GM18517 (cell line): ENCODE results near the gene ZYX.
"Not testable (repeated sequence)": the region's sequence is repeated elsewhere in the genome, so short reads cannot be mapped to it uniquely, and the experiment has no call there.

Source experiments
- ATAC-seq: cut with Tn5 transposase; IDR thresholded peaks from one replicate; pipeline ENCODE4 v1.9.1; 2021; ENCODE audit warnings: mild to moderate bottlenecking, moderate library complexity; ENCODE audit not compliant: unreplicated experiment

The ZYX gene

DNA sequence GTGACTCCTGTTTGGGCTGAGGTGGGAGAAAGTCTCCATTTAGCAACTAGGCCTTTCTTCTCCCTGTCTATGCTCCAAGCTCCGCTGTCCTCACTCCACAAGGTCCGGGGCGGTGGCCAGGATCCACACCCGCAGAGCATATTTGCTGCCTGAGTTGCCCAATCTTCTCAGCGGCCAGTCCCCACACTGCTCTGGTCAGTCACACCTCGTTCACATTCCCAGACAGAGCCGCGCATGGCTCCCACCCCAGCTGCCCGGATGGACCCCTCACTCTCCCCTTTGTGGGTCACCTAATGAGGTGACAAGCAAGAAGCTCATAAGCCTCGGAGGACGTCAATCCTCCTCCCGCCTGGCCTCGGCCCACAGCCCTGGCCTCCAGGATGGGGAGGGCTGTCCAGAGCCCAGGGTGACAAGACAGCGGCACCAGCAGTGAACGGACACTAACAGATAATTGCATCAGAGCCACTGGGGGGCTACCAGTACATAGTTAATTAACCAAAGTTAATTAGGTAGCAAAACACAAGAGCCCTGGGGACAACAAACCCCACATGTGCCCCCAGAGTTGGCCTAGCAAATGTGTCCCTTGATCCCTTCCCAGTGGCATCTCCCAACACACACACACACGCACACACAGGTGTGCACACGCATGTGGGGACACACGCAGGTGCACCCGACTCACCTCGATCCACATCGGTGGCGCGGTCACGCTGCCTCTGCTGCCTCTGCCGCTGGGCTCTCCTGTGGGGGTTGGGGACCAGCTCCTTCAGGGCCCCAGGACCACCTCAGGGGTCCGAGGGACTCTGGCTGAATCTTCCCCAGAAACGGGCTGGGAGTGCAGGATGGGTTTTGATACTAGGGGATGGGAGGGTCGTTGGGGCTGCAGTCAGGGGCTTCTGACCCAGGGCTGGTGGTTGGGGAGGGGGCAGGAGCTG, 15.7 kb downstream of the ZYX start:
- ATAC-seq: no peak

DNA sequence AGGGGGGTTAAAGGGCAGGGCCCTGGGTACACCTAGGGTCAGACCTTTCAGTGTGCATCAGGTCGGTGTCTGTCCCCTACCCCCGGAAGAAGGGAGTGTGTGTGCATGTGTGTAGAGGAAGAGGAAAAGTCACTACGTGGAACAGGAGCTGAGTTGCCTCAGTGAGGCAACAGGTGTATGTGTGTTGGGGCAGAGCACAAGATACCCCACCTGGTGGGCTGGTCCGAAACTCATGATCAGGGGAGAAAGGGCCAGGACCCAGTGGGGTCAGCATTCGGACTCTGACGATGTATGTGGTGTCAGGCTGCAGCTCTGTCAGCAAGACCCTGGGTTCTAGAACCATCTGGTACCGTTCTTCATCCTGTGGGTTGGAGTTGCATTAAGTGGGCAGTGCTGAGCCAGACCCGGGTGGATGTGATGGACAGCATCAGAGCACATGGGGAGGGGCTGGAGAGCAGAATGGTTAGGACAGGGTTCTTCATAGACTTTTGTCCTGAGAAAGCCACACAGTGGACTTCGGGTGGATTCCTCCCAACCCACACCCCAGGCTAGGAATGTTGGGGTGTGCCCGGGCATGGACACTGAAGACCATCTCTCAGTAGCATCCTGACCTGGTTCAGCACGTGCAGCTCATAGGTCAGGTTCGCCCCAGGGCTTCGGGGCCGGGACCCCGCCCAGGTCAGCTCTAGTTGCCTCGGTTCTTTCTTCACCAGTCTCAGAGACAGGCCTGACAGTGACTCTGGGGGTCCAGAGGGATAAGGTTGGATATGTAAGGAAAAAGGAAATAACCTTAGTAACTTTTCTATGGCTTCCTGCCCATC, 16.8 kb downstream of the ZYX start:
- ATAC-seq: no peak

DNA sequence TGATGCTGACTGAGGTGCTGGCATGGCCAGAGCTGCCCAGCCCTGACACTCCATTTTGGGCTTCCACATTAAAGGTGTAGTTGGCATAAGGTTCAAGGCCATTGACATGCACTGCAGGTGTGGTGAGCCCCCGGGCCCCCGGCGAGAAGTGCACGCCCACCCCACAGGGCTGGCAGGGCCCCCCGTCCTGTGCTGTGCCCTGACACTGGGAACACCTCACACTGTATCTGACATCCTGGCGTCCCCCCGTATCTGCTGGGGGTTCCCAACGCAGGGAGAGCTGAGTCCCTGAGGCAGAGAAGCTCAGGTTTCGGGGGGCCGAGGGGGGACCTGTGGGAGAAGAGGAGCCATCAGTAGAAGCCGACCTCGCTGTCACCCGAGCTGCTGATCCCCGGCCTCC, 17.5 kb downstream of the ZYX start:
- ATAC-seq: no peak

DNA sequence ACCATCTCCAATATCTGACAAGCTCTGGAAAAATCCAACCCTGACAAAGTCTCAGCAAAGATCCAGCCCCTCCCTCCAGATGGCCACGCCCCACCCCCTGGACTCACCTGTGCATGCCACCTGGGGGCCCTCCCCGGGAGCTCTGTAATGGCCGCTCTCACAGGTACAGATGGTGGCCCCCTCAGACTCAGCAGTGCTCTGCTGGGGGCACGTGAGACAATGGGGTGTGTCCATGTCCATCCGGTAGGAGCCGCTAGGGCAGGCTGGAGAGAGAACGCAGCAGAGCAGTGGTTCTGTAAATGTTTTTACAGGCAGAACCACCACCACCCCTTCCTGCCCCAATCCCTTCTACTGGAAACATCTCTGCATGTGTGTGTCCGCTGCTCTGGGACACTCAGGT, 18.0 kb downstream of the ZYX start:
- ATAC-seq: no peak

DNA sequence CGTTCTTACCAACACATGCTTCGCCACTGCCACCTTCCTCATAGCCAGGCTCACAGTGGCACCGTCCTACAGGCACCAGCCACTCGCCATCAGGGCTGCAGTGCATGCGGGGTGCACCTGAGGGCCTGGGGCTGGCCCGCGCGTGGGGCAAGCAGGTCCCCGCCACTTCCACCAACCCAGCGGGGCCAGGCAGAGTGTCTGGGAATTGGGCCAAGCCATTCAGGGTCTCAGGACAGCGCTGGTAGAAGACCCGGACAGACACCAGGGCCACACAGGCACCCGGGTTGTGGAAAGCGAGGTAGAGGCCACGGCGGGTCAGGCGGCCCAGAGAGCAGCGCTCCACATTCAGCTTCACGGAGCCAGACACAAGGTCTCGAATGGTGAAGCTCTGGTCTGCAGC, 18.5 kb downstream of the ZYX start:
- no peak for ATAC-seq

DNA sequence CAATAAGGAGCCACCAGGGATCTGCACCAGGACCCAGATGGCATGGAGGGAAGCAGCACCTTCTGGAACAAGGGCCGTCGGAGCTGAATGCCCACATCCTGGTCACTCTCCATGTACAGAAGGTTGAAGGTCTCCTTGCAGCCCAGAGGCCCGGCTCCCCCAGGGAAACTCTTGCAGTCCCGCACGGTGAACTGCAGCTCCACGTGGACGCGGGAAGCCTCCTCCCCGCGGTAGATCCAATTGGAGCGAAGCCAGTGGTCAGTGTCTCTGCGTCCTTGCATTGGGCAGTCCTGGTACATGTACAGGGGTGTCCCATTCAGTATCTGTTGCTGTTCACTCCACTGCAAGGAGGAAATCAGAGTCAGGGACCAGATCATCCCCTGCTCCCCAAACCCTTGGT, 20.1 kb downstream of the ZYX start:
- ATAC-seq: no peak

DNA sequence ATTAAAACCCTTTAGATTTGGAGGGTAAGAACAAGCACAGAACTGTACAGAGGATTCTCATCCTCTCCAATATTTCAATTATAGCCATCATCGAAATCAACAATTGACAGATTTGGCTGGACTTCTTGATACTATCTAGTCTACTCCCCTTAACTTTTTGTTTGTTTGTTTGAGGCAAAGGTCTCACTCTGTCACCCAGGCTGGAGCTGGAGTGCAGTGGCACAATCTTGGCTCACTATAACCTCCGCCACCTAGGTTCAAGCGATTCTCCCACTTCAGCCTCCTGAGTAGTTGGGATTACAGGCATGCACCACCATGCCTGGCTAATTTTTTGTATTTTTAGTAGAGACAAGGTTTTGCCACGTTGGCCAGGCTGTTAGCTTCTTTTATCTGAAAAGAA, 21.1 kb downstream of the ZYX start:
- ATAC-seq: not testable (repeated sequence)

DNA sequence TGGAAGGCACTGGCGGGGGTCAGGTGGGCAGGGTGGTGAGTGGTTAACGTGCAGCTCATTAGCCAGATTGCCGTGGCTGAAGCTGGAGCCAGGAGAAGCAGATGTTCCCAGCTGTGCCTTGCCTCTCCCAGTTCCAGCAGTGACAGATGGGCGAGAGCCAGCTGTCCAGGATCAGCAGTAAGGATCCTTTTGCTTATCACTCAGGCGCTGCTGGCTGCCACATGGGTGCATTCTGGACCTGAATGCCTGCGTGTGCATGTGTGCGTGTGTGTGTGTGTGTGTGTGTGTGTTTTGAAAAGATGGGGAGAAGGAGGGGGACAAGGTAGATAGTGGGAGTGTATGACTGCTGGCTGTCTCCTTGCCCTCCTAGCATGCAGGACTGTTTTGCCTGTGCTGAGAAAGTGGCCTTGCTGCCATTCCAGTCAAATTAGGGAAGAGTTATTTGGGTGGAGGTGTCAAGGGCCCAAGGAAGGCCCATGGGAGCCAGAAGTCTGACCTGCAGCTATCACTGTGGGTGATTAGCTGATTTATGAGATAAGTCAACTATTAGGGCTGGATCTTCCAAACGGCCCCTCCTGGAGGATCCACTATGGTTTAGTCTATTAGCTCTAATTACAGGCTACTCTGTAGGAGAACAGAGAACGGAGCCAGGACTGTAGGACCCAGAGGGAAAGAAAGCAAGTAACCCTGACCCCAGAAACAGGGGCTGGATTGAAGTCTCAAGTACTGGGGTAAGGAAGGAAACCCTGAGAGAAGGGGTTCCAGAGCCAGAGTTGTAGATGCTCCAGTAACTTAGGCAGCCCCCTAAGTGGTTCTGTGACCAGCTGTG, 24.2 kb downstream of the ZYX start:
- ATAC-seq: no peak

DNA sequence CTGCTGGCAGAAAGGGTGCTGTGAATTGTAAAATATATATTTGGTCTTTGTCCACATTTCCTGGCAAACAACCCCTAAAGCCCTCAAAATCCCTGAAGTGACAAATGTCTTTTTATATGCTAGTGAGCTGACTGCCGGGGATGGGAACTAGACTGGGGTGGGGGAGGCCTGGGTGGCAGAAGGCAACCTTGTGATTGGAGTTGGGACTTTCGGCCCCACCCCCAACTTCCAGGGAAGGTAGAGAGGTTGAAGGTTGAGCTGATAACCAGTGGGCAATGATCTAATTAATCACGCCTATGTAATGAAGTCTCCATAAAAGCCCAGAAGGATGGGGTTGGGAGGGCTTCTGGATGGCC, 24.8 kb downstream of the ZYX start:
- no peak for ATAC-seq

DNA sequence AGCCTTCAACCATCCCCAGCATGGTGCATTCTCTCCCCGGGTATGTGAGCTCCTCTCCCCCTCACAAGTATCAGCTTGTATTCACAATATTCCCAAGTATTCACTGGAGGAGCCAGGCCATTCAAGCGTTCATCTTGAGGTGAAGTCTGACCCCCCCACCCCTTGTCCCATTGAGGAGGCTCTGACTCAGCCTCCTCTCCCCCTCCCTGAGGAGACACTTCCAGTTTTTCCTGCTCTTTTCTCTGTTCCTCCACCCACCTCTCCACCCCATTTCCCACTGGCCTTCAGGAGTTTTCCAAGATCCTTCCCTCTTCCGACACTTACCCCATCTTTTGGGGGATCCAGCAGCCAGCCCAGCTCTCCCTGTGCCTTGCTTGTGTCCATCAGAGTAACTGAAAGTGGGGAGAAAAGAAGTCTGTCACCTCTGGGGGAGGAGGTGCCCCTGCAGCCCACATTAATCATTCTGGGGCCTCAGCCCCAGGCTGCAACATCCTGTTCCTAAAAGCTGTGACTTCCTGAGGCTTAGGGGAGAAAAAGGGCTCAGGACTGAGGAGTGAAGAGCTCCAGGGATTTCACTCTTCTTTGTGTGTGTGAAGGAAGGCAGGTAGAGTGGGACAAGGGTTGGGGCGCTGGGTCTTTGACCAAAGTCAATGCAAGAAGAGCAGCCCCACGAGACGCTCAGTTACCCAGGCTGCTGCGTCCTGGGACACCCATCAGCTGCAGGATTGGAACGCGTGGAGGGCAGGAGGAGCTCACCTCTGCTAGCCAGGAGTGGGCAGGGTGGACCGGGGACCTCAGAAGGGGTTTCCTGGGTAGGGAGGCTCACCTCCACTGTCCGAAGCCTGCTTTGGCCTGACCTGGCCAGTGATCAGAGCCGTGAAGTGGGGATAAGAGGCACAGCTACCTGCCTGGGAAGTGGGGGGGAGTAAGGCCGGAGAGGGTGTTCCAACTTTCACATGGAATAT, 26.4 kb downstream of the ZYX start:
- ATAC-seq: no peak

DNA sequence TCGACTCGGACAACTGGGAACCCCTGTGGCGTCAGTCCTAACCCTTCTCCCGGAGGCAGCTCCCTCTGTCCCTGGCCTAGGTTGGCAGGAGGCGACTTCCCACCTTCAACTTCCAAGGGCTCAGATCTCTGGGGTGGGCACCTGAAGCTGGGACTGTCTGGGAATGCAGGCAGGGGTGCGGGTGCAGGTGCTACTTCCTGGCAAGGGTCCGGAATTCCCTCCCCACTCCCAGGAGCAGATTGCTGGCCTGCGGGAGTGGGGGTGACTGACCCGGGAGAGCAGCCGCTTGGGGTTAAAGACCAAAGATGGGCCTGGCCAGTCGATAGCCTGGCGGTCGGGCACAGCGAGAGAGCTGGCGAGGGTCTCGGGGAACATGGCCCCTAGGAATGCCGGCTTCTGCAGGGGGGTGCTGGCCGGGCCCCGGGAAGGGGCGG, 27.1 kb downstream of the ZYX start:
- no peak for ATAC-seq

DNA sequence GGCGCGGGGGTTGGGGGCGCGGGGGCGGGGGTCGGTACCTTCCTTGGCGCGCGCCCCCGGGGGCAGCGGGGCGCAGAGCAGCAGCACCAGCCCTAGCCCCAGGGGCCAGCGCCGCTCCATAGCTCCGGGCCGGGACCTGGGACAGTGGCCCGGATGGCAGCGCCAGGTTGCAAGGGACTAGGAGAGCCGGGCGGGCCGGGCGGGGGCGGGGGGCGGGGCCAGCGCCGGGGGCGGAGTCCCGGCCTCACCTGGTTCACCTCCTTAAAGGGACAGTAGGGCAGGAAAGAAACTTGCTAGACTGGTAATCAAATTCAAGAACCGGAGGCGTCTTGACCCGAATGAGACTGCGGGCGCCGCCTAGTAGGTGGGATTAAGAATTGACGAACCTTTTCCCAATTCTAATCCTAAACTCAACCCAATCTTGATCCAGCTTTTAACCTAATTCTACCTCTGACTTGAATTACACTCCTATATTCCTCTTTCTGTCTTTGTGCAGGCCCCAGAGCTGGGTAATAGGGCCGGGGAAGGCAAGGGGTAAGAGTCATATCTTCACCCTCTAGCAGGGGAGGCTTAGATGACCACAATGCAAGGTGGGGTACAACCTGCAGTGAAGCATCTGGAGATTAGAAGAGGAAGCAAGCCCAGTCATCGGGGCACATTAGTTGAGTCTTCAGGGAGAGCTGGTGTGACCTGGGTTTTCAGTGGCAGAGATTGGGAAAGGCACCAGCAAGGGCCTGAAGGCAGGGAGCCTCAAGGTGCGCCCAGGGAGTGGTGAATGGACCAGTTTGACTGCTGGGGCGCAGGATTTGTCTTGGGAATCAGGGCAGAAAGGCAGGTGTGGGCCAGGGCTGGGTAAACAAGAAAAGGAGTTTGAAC, 27.8 kb downstream of the ZYX start, which contains the start of gene EPHA1:
EPHA1 (minus strand) TSS at position 171 of the 876 bp plus-strand sequence; CDS start at position 120, 51 bp downstream.
- peak; percentile 48 for ATAC-seq

DNA sequence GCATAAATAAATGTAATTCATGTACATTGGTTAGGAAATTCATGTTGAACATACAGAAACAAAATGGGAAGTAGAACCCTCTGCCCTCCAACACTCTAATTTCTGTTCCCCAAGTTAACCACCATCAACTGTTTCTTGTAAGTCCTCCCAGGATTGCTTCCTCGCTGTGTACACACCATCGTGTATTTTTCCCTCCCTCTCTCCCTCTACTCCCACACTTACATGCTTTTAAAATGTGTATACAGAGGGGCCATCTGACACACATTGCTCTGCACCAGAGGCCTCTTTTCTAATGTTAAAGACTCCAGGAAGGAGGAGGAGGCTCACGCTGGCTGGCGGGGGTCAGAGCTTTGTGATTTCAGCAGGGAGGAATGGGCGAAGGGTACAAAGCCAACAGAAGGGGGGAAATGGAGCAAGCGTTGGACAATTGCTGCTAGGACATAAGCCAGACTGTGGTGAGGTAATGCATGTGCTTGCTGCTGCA, 29.4 kb downstream of the ZYX start:
- ATAC-seq: no peak

DNA sequence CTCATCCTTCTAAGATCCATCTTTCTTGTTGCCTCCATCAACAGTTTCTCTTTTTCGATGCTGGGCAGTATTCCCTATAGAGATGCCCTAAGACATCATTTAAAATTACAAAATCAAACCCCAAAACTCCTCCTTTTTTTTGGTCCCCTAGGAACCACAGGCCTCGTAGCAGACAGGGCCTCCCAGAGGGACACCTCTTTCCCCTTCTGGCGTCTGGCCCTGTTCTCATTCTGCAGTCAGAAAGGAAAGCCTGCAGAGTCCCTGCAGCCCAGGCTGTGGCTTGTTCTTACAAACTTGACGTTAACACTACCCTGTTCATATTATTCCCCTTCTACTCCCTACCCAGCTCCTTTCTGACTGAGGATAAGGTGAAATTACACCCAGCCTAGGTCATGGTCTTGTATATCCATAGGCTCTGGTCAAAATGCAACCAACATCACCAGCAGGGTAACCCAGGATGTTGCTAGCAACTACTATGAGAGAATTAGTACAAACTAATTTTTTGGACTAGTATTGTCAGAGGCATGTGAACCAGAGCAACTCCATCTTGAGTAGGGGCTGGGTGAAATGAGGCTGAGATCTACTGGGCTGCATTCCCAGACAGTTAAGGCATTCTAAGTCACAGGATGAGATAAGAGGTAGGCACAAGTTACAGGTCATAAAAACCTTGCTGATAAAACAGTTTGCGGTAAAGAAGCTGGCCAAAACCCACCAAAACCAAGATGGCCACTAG, 31.0 kb downstream of the ZYX start:
- ATAC-seq: no peak

DNA sequence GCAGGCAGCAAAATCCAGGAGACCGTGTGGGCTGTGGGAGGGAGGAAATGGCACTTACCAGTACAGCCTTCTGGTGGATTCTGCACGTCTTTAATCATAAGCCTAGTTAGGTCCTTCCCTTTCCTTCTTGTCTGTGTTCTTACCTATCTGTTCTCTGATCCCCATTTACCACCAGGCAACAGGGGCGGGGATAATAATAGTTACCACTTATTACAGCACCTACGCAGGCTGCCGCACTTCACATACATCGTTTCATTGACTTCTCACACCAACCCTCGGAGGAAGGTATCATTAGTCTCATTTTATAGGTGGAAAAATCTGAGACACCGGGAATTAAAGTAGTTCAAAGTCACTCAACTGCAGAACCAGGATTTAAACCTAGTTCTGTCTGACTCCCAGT, 32.0 kb downstream of the ZYX start:
- no peak for ATAC-seq

DNA sequence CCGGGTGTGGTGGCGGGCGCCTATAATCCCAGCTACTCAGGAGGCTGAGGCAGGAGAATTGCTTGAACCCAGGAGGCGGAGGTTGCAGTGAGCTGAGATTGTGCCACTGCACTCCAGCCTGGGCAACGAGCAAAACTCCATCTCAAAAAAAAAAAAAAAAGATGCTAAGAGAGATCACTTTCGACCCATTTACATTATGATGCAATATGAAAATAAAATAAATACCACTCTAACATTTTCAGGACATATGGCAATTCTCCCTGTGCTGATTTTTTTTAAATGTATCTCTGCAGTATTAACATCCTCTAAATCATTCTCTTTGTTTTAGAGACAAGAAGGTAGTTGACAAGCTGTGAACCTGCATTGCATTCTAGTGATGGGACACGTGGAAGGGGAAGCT, 34.1 kb downstream of the ZYX start:
- not testable (repeated sequence) for ATAC-seq

DNA sequence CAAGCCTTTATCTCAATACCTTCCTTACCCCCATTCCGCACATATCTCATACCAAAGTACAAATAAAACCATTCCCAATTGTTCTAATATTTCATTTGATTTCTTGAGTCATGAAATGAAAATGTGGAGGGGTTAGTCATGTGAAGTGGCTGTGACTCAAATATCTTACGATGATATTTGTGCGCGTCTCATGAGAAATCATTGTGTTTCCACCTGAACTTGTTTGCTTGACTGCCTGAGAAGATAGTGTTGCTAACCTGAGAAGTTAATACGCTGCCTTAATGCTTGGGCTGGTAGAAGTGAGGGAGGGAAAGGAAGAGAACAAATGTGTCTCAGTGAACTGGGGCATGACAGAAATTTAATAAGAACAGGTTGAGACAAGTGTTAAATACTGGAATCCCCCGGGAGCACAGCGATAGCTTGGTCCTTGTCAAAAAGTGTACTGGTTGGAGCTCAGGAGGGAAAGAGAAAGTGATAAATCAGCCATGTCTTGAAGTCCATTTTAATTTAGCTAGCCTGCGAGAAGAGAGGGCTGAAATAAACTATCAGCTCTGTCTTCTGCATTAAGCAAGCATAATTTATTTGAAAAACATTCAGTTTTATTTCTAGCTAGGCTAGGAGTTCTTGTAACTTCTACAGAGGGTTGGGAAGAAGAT, 34.7 kb downstream of the ZYX start:
- ATAC-seq: no peak
